NCI-H526 treated with DMSO at 0.1 percent for 48 hours (cell line): Measurements from ENCODE around the gene ALOX15B.
"Not testable (repeated sequence)": the region's sequence is repeated elsewhere in the genome, so short reads cannot be mapped to it uniquely, and the experiment has no call there.

Experiments
- DNase-seq: peaks from one replicate; lab custom pipeline; 2025; lab: John Stamatoyannopoulos, UW

Gene ALOX15B

GRCh38 chr17:8062807-8063483 lies 24.1 kb downstream of the ALOX15B start:
- DNase-seq = no peak

- DNase-seq = no peak
Measured at GRCh38 chr17:8063761-8064534, 25.1 kb downstream of the ALOX15B start.

- DNase-seq = no peak
Measured at GRCh38 chr17:8064561-8065019, 25.7 kb downstream of the ALOX15B start.

GRCh38 chr17:8066841-8067775 lies 28.2 kb downstream of the ALOX15B start:
- DNase-seq = no peak

GRCh38 chr17:8067806-8068205 lies 28.9 kb downstream of the ALOX15B start:
- no peak for DNase-seq

GRCh38 chr17:8068736-8069586 lies 30.1 kb downstream of the ALOX15B start:
- no peak for DNase-seq

GRCh38 chr17:8069587-8069860 lies 30.7 kb downstream of the ALOX15B start:
- DNase-seq = no peak

GRCh38 chr17:8071496-8071895 lies 32.6 kb downstream of the ALOX15B start:
- no peak for DNase-seq

GRCh38 chr17:8072341-8072728 lies 33.5 kb downstream of the ALOX15B start:
- no peak for DNase-seq

GRCh38 chr17:8072729-8073461 lies 34.0 kb downstream of the ALOX15B start:
- DNase-seq = no peak

GRCh38 chr17:8073627-8074484 lies 35.0 kb downstream of the ALOX15B start:
- peak; percentile 35 for DNase-seq

GRCh38 chr17:8074554-8074953 lies 35.7 kb downstream of the ALOX15B start:
- no peak for DNase-seq

- DNase-seq = no peak
Measured at GRCh38 chr17:8075081-8075480, 36.2 kb downstream of the ALOX15B start.

- DNase-seq = no peak
Measured at GRCh38 chr17:8075574-8076342, 36.9 kb downstream of the ALOX15B start.

GRCh38 chr17:8076502-8077266 lies 37.8 kb downstream of the ALOX15B start:
- no peak for DNase-seq

- not testable (repeated sequence) for DNase-seq
Measured at GRCh38 chr17:8077939-8078338, 39.1 kb downstream of the ALOX15B start.

GRCh38 chr17:8079291-8080207 lies 40.7 kb downstream of the ALOX15B start:
- peak; percentile 59 for DNase-seq
